B cell (primary cell): ENCODE data around the gene RPS10. TPM values are rescaled to one million over a fixed set of nuclear protein-coding genes. Genes with fewer than 3 reads are reported as not detected.
"Not testable (repeated sequence)": the region's sequence is repeated elsewhere in the genome, so short reads cannot be mapped to it uniquely, and the experiment has no call there.

Experiments
- ATAC-seq: fragments of 200-7000 bp; cut with Tn5 transposase; one replicate; pipeline ENCODE4 v1.10.0; 2021; ENCODE audit warnings: low read depth, mild to moderate bottlenecking, moderate number of reproducible peaks, moderate library complexity
- CTCF ChIA-PET: fragments of 350-600 bp; sonication (Branson Sonifier 250); formaldehyde crosslinking; loops from one replicate; lab custom pipeline; 2021; ENCODE audit warnings: antibody characterized with exemption, inconsistent platforms; lab: Charles Lee
- POLR2A ChIA-PET: fragments of 350-600 bp; sonication (Branson Sonifier 250); formaldehyde crosslinking; loops from one replicate; lab custom pipeline; 2021; ENCODE audit warnings: antibody characterized with exemption; lab: Charles Lee
- DNase-seq: peaks from one replicate; pipeline ENCODE4 v3.0.0; 2013
- H2AFZ ChIP-seq: 2 replicates; pipeline ENCODE4 v1.6.1; 2012; ENCODE audit warnings: mild to moderate bottlenecking, low read depth, low read length; ENCODE audit not compliant: insufficient read depth, poor library complexity, severe bottlenecking
- H3K27ac ChIP-seq, 2 donors: 1 replicate in 1 of 2; 2 replicates in 1 of 2; pipeline ENCODE4 v1.5.1; 2012 to 2013; ENCODE audit warnings: low read length in 2 of 2, mild to moderate bottlenecking in 2 of 2, moderate library complexity in 1 of 2
- H3K27me3 ChIP-seq, 4 experiments: fragments of 200-600 bp in 1 of 4; sonication (generic) in 1 of 4; replicated peaks in 1 of 4; 1 replicate in 2 of 4; 2 replicates in 2 of 4; pipeline versions ENCODE4 v1.6.1 to v1.7.0; 2013 to 2016; ENCODE audit warnings: low read length in 3 of 4, mild to moderate bottlenecking in 2 of 4, mixed read lengths in 1 of 4, moderate library complexity in 1 of 4; ENCODE audit not compliant: insufficient read depth in 4 of 4, control insufficient read depth in 3 of 4; ENCODE audit errors: control extremely low read depth in 1 of 4
- H3K36me3 ChIP-seq, 2 experiments: replicated peaks in 1 of 2; 1 replicate in 1 of 2; 2 replicates in 1 of 2; pipeline versions ENCODE4 v1.6.1 to v1.7.1; 2013; ENCODE audit warnings: low read length in 1 of 2; ENCODE audit not compliant: insufficient read depth in 2 of 2, control insufficient read depth in 1 of 2; ENCODE audit errors: control extremely low read depth in 1 of 2, extremely low read depth in 1 of 2
- H3K4me1 ChIP-seq, 2 donors: fragments of 200-600 bp in 1 of 2; sonication (generic) in 1 of 2; 1 replicate in 1 of 2; 2 replicates in 1 of 2; pipeline versions ENCODE4 v1.5.1 to v1.6.1; 2013 to 2017; ENCODE audit warnings: low read length in 2 of 2; ENCODE audit not compliant: control insufficient read depth in 2 of 2, insufficient read depth in 2 of 2
- H3K4me2 ChIP-seq: replicated peaks from 2 replicates; pipeline ENCODE3; 2012; ENCODE audit warnings: mild to moderate bottlenecking, low read depth, low read length; ENCODE audit not compliant: poor library complexity, severe bottlenecking
- H3K4me3 ChIP-seq, 5 experiments: fragments of 200-600 bp in 1 of 5; sonication (generic) in 1 of 5; 1 replicate in 3 of 5; 2 replicates in 2 of 5; pipeline versions ENCODE4 v1.5.1 to v1.7.0; 2011 to 2016; ENCODE audit warnings: low read length in 4 of 5, mild to moderate bottlenecking in 4 of 5, low read depth in 2 of 5, control low read depth in 1 of 5, moderate library complexity in 1 of 5; ENCODE audit not compliant: insufficient read depth in 1 of 5; ENCODE audit errors: control extremely low read depth in 1 of 5, extremely low read depth in 1 of 5
- H3K79me2 ChIP-seq: fragments of 200-600 bp; sonication (generic); one replicate; pipeline ENCODE4 v1.6.0; 2016; ENCODE audit warnings: low read length; ENCODE audit not compliant: control insufficient read depth, insufficient read depth
- H3K9ac ChIP-seq: fragments of 200-600 bp; sonication (generic); 2 replicates; pipeline ENCODE4 v1.6.1; 2017; ENCODE audit warnings: mild to moderate bottlenecking, low read length, moderate library complexity
- H3K9me3 ChIP-seq, 3 donors: one replicate each; pipeline versions ENCODE4 v1.6.1 to v1.7.1; 2013; ENCODE audit warnings: low read length in 2 of 3; ENCODE audit not compliant: control insufficient read depth in 2 of 3, insufficient read depth in 1 of 3; ENCODE audit errors: control extremely low read depth in 1 of 3
- H4K20me1 ChIP-seq: 2 replicates; pipeline ENCODE4 v1.6.0; 2012; ENCODE audit warnings: mild to moderate bottlenecking, low read length; ENCODE audit not compliant: insufficient read depth, control insufficient read depth, poor library complexity, severe bottlenecking
- H3K27ac Mint-ChIP-seq: one replicate; pipeline ENCODE4 v1.8.0; 2021; ENCODE audit warnings: mixed read lengths
- H3K27me3 Mint-ChIP-seq: one replicate; pipeline ENCODE4 v1.8.0; 2021; ENCODE audit warnings: mixed read lengths
- H3K4me1 Mint-ChIP-seq: one replicate; pipeline ENCODE4 v1.8.0; 2021; ENCODE audit warnings: mixed read lengths
- H3K4me3 Mint-ChIP-seq: one replicate; pipeline ENCODE4 v1.8.0; 2021; ENCODE audit warnings: mixed read lengths
- H3K9me3 Mint-ChIP-seq: one replicate; pipeline ENCODE4 v1.8.0; 2022; ENCODE audit warnings: mixed read lengths; ENCODE audit not compliant: insufficient read depth
- EZH2 ChIP-seq: IDR thresholded peaks from 2 replicates; pipeline ENCODE4 v1.6.1; 2012; ENCODE audit warnings: borderline replicate concordance, low read depth, mild to moderate bottlenecking, moderate library complexity, low read length; ENCODE audit not compliant: insufficient read depth, poor library complexity, severe bottlenecking
- WGBS: methylation state at CpG from one replicate; pipeline ENCODE4 v1.1.5; 2013; ENCODE audit warnings: missing lambda C conversion rate; ENCODE audit not compliant: insufficient coverage; 5-methylcytosine and 5-hydroxymethylcytosine counted together
- intact Hi-C: fragments of 100-400 bp; cut with micrococcal nuclease; formaldehyde crosslinking; loops from one replicate; pipeline ENCODE4 v1.10.0; 2022
- polyA plus RNA-seq: library from polyadenylated mRNA; depleted of rRNA; stranded (reverse); fragments of >200 nt; gene quantifications from 2 replicates; pipeline ENCODE4 v1.2.3, GENCODE V29; 2012
- total RNA-seq, 2 donors: library from RNA; stranded (reverse); fragments of 120-200 nt in 1 of 2; gene quantifications; 1 replicate in 1 of 2; 2 replicates in 1 of 2; pipeline versions ENCODE4 v1.2.3 to v1.2.4, GENCODE V29; 2013 to 2022
- TF ChIP-seq, protein P1 (sequence below): fragments of 200-600 bp; IDR thresholded peaks from one replicate; pipeline ENCODE4 v1.8.0; 2022; ENCODE audit warnings: antibody characterized with exemption, mild to moderate bottlenecking

RPS10 gene
- total and polyA plus RNA-seq, 2 donors (not counting 1 experiment from before 2014, with no cell fraction given), result 2,707 to 6,226 TPM

DNA sequence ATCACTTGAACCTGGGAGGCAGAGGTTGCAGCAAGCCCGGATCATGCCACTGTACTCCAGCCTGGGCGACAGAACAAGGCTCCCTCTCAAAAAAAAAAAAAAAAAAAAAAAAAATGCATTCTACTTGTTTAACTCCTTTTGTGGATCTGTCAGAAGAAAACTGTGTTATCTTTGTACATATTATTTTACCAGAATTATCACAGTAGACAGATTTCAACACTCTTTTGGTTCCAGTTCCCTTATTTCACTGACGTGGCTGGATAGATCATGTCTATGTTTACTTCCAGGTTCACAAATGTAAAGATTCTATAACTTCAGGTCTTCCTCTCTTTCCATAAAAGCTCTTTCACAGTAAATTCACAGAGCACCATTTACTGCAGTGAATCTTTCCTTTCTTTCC is 51.8 kb downstream of the RPS10 start:
- no peaks in the 10 kb centered on the region for H3K27me3 Mint-ChIP-seq
- Histone ChIP-seq H3K4me3 (no peak overlapping the region), H3K27me3 (no peaks in the 10 kb centered on the region), H3K36me3 (peaks cover 0 to 2% of the 10 kb centered on the region in 2 experiments), H3K79me2 (peaks cover 93% of the 10 kb centered on the region), H3K9me3 (no peaks in the 10 kb centered on the region), H3K4me1 (peaks cover 12 to 14% of the 10 kb centered on the region in 2 donors), H4K20me1 (peaks cover 61% of the 10 kb centered on the region), H3K27ac (peak overlapping the region; percentile 34 to 80), H2AFZ (no peak overlapping the region), H3K4me2 (peak overlapping the region; percentile 39), H3K9ac (no peak overlapping the region)
- TF ChIP-seq EZH2, result no peak
- TF ChIP-seq, protein P1, sequence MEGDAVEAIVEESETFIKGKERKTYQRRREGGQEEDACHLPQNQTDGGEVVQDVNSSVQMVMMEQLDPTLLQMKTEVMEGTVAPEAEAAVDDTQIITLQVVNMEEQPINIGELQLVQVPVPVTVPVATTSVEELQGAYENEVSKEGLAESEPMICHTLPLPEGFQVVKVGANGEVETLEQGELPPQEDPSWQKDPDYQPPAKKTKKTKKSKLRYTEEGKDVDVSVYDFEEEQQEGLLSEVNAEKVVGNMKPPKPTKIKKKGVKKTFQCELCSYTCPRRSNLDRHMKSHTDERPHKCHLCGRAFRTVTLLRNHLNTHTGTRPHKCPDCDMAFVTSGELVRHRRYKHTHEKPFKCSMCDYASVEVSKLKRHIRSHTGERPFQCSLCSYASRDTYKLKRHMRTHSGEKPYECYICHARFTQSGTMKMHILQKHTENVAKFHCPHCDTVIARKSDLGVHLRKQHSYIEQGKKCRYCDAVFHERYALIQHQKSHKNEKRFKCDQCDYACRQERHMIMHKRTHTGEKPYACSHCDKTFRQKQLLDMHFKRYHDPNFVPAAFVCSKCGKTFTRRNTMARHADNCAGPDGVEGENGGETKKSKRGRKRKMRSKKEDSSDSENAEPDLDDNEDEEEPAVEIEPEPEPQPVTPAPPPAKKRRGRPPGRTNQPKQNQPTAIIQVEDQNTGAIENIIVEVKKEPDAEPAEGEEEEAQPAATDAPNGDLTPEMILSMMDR, result no peak
- 0% methylated on average over 1 of the region's 3 CpGs for WGBS
- H3K4me1 Mint-ChIP-seq, result peaks cover 23% of the 10 kb centered on the region
- no peak overlapping the region for H3K4me3 Mint-ChIP-seq
- peak; percentile 33 for ATAC-seq
- peak; percentile 44 for DNase-seq
- H3K9me3 Mint-ChIP-seq, result no peaks in the 10 kb centered on the region
- CTCF ChIA-PET, result interaction anchor here (0.7 to 1.0 kb wide), 2 partner anchors 13 to 162 kb away, joined by 4 to 5 read pairs; no protein-coding TSS in a partner anchor
- POLR2A ChIA-PET, result interaction anchor here (0.7 kb wide), 1 partner anchor 415 kb away, joined by 5 read pairs; no protein-coding TSS in a partner anchor
- intact Hi-C loops, result no loop called here
- H3K27ac Mint-ChIP-seq, result no peak overlapping the region

DNA sequence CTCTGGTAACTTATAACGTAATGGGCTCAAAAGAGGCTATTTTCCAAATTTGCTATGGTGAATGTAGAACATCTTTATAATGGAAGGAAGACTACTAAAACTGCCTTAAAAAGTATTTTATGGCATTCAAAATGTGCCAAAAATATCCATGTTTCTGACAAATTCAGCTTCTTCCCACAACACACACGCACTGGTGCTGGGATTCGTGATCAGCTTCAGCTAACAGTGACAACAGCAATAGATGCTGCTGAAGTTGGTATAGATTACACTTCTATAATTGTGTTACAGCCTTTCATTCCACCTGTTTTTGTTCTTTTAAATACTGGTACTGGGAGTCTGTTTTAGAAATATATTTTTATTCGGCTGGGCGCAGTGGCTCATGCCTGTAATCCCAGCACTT is 52.4 kb downstream of the RPS10 start:
- no peak for DNase-seq
- WGBS, result 100% methylated on average over 2 of the region's 5 CpGs
- Histone ChIP-seq H4K20me1 (peaks cover 61% of the 10 kb centered on the region), H3K4me3 (no peak overlapping the region), H3K36me3 (peaks cover 0 to 2% of the 10 kb centered on the region in 2 experiments), H3K4me1 (peaks cover 12 to 14% of the 10 kb centered on the region in 2 donors), H3K79me2 (peaks cover 93% of the 10 kb centered on the region), H3K27me3 (no peaks in the 10 kb centered on the region), H2AFZ (no peak overlapping the region), H3K4me2 (no peak overlapping the region), H3K9me3 (no peaks in the 10 kb centered on the region), H3K27ac (peak overlapping the region in 1 of 2 donors; percentile 38), H3K9ac (no peak overlapping the region)
- no peak for TF ChIP-seq EZH2
- TF ChIP-seq, protein P1, result no peak
- H3K4me1 Mint-ChIP-seq, result peaks cover 21% of the 10 kb centered on the region
- ChIA-PET POLR2A (no interaction called here), CTCF (interaction anchor here (1.0 kb wide), 1 partner anchor 161 kb away, joined by 4 read pairs; no protein-coding TSS in a partner anchor)
- H3K4me3 Mint-ChIP-seq, result no peak overlapping the region
- intact Hi-C loops, result no loop called here
- H3K9me3 Mint-ChIP-seq, result no peaks in the 10 kb centered on the region
- no peaks in the 10 kb centered on the region for H3K27me3 Mint-ChIP-seq
- no peak overlapping the region for H3K27ac Mint-ChIP-seq
- ATAC-seq, result no peak

DNA sequence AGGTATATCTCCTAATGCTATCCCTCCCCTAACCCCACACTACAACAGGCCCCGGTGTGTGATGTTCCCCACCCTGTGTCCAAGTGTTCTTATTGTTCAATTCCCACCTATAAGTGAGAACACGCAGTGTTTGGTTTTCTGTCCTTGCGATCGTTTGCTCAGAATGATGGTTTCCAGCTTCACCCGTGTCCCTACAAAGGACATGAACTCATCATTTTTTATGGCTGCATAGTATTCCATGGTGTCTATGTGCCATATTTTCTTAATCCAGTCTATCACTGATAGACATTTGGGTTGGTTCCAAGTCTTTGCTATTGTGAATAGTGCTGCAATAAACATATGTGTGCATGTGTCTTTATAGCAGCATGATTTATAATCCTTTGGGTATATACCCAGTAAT is 54.0 kb downstream of the RPS10 start:
- H3K9me3 Mint-ChIP-seq, H3K4me2 ChIP-seq, H3K4me3 Mint-ChIP-seq, H3K27me3 ChIP-seq, H3K9ac ChIP-seq, H2AFZ ChIP-seq, CTCF ChIA-PET, H3K27ac ChIP-seq, intact Hi-C loops, H3K27me3 Mint-ChIP-seq, H3K9me3 ChIP-seq, H3K4me3 ChIP-seq, DNase-seq, H3K36me3 ChIP-seq, ATAC-seq: not testable (repeated sequence)
- Histone ChIP-seq H3K79me2 (peaks cover 93% of the 10 kb centered on the region), H3K4me1 (peaks cover 12 to 14% of the 10 kb centered on the region in 2 donors), H4K20me1 (peaks cover 55% of the 10 kb centered on the region)
- peaks cover 26% of the 10 kb centered on the region for H3K4me1 Mint-ChIP-seq
- WGBS, result 100% methylated on average over 1 of the region's 5 CpGs
- H3K27ac Mint-ChIP-seq, result peak overlapping the region; percentile 39
- POLR2A ChIA-PET, result interaction anchor here (0.6 kb wide), 1 partner anchor 20 kb away, joined by 3 read pairs; no protein-coding TSS in a partner anchor
